Activated naive CD4-positive, alpha-beta T cell treated with anti-CD3 and anti-CD28 coated beads for 36 hours (primary cell): ENCODE results near the gene IDH3B. TPM values are rescaled to one million over a fixed set of nuclear protein-coding genes. Genes with fewer than 3 reads are reported as not detected.

ENCODE experiments used
- CTCF ChIA-PET: fragments of 350-600 bp; sonication (Branson Sonifier 250); formaldehyde crosslinking; loops from one replicate; lab custom pipeline; 2021; ENCODE audit warnings: antibody characterized with exemption; lab: Charles Lee
- DNase-seq: peaks from one replicate; pipeline ENCODE4 v3.0.0-alpha.2; 2020
- H3K27ac Mint-ChIP-seq: one replicate; pipeline ENCODE4 v1.8.0; 2021; ENCODE audit warnings: mild to moderate bottlenecking, mixed read lengths
- H3K27me3 Mint-ChIP-seq: one replicate; pipeline ENCODE4 v1.8.0; 2021; ENCODE audit warnings: low read depth, mixed read lengths
- H3K36me3 Mint-ChIP-seq: one replicate; pipeline ENCODE4 v1.8.0; 2021; ENCODE audit warnings: low read depth, mixed read lengths
- H3K4me1 Mint-ChIP-seq: one replicate; pipeline ENCODE4 v1.8.0; 2021; ENCODE audit warnings: low read depth, mixed read lengths
- H3K4me3 Mint-ChIP-seq: one replicate; pipeline ENCODE4 v1.8.0; 2021; ENCODE audit warnings: mild to moderate bottlenecking, moderate library complexity, mixed read lengths
- H3K9me3 Mint-ChIP-seq: one replicate; pipeline ENCODE4 v1.8.0; 2021; ENCODE audit warnings: mixed read lengths
- intact Hi-C: fragments of 100-400 bp; cut with micrococcal nuclease; formaldehyde crosslinking; loops from one replicate; pipeline ENCODE4 v1.15.1; 2023
- total RNA-seq, 2 experiments: library from RNA; stranded (reverse); gene quantifications; one replicate each; pipeline ENCODE4 v1.2.3, GENCODE V29; 2021

IDH3B gene
- total RNA-seq, 2 experiments from 2014 or later: 123 to 125 TPM

DNA sequence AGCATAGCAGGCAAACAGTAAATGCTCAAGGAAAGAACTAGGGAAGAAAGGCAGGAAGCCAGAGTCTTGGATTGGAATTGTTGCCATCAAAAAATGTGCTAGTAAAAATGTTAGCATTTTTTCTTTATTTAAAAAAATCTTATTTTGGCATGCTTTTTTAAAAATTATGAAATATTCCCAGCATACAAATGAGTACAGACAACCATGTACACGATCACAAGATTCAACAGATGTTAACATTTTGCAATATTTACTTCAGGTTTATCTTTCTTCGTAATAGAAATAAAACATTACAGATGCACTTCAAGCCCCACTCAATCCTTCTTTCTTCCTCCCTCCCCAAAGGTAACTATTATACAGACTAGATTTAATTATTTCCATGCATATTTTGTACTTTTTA, 39.0 kb downstream of the IDH3B start:
- Mint-ChIP-seq H3K4me1 (peaks cover 4% of the 10 kb centered on the region), H3K27ac (no peak overlapping the region), H3K4me3 (no peak overlapping the region), H3K9me3 (peaks cover 3% of the 10 kb centered on the region), H3K27me3 (peaks cover 2% of the 10 kb centered on the region), H3K36me3 (no peaks in the 10 kb centered on the region)
- DNase-seq: no peak
- intact Hi-C loops: no loop called here
- CTCF ChIA-PET: no interaction called here

GRCh38 chr20:2624190-2624589, 39.8 kb downstream of the IDH3B start:
- Mint-ChIP-seq H3K27ac (no peak overlapping the region), H3K36me3 (no peaks in the 10 kb centered on the region), H3K9me3 (peaks cover 3% of the 10 kb centered on the region), H3K4me3 (no peak overlapping the region), H3K27me3 (peaks cover 5% of the 10 kb centered on the region), H3K4me1 (peaks cover 6% of the 10 kb centered on the region)
- CTCF ChIA-PET: no interaction called here
- DNase-seq: no peak
- intact Hi-C loops: no loop called here

DNA sequence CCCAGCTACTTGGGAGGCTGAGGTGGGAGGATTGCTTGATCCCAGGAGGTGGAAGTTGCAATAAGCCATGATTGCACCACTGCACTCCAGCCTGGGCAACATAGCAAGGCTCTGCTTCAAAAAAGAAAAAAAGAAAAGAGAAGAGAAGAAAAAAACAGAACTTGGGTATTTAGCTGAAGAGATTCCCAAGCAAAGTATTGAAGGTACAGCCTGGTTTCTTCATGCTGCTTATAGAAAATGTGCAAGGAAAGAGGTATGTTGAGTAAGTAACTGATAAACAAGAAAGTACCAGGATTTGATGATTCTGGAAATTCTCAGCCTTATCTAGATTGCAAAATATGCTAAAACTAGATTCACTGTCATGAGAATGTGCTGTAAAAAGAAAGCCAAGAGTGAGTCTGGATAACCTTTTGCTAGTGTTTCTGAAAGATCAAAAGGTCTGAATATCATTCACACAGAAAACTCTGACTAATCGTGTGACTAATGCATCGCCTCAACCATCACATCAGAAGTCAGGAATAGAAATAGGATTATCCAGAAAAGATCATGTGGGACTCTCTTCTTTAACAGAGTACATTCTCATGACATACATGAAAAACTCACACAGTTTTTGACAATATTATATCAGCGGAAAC, 43.9 kb downstream of the IDH3B start:
- CTCF ChIA-PET: no interaction called here
- intact Hi-C loops: no loop called here

DNA sequence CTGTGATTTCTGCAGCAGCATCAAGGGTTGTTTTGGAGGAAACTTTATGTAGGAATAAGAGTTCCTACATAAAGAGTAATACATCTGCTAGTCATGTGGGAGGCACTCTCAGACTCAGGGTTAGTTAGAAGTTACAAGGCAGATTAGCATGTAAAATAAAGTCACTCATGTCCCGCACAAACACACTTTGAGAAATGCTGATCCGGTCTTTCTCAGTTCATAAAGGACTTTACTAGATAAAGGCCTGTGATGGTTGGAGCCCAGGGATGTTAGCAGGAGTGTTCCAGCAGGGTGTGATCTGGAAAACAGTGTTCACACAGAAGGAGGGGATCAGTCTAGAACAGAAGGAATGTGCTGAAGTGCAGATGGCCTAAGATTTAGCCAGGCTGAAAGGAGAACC, 44.7 kb downstream of the IDH3B start:
- Mint-ChIP-seq H3K36me3 (no peaks in the 10 kb centered on the region), H3K4me1 (peaks cover 6% of the 10 kb centered on the region)

More for the DNA sequence above, 43.9 kb downstream of the IDH3B start:
- no peak overlapping the region for H3K27ac Mint-ChIP-seq
- H3K9me3 Mint-ChIP-seq: no peaks in the 10 kb centered on the region
- no peak for DNase-seq
- peaks cover 5% of the 10 kb centered on the region for H3K27me3 Mint-ChIP-seq
- no peaks in the 10 kb centered on the region for H3K36me3 Mint-ChIP-seq
- H3K4me1 Mint-ChIP-seq: peaks cover 6% of the 10 kb centered on the region
- H3K4me3 Mint-ChIP-seq: no peak overlapping the region

GRCh38 chr20:2618815-2619214, 45.2 kb downstream of the IDH3B start:
- no peak for DNase-seq
- Mint-ChIP-seq H3K4me3 (no peak overlapping the region), H3K9me3 (no peaks in the 10 kb centered on the region), H3K4me1 (peaks cover 6% of the 10 kb centered on the region), H3K36me3 (no peaks in the 10 kb centered on the region), H3K27ac (no peak overlapping the region), H3K27me3 (peaks cover 5% of the 10 kb centered on the region)
- CTCF ChIA-PET: no interaction called here
- intact Hi-C loops: no loop called here

More for the DNA sequence above, 44.7 kb downstream of the IDH3B start:
- no peak for DNase-seq
- CTCF ChIA-PET: no interaction called here
- no peaks in the 10 kb centered on the region for H3K9me3 Mint-ChIP-seq
- intact Hi-C loops: no loop called here
- no peak overlapping the region for H3K4me3 Mint-ChIP-seq
- H3K27ac Mint-ChIP-seq: no peak overlapping the region
- peaks cover 5% of the 10 kb centered on the region for H3K27me3 Mint-ChIP-seq

DNA sequence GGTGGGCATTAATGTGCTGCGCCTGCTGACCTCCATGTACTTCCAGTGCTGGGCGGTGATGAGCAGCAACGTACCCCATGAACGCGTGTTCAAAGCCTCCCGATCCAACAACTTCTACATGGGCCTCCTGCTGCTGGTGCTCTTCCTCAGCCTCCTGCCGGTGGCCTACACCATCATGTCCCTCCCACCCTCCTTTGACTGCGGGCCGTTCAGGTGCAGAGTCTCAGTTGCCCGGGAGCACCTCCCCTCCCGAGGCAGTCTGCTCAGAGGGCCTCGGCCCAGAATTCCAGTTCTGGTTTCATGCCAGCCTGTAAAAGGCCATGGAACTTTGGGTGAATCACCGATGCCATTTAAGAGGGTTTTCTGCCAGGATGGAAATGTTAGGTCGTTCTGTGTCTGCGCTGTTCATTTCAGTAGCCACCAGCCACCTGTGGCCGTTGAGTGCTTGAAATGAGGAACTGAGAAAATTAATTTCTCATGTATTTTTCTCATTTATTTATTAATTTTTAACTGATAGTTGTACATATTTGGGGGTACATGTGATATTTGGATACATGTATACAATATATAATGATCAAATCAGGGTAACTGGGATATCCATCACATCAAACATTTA, 46.8 kb downstream of the IDH3B start:
- H3K27ac Mint-ChIP-seq: no peak overlapping the region
- intact Hi-C loops: no loop called here
- H3K4me3 Mint-ChIP-seq: no peak overlapping the region
- no peak for DNase-seq
- no peaks in the 10 kb centered on the region for H3K36me3 Mint-ChIP-seq
- peaks cover 6% of the 10 kb centered on the region for H3K4me1 Mint-ChIP-seq
- CTCF ChIA-PET: no interaction called here
- H3K27me3 Mint-ChIP-seq: peaks cover 5% of the 10 kb centered on the region
- H3K9me3 Mint-ChIP-seq: no peaks in the 10 kb centered on the region

DNA sequence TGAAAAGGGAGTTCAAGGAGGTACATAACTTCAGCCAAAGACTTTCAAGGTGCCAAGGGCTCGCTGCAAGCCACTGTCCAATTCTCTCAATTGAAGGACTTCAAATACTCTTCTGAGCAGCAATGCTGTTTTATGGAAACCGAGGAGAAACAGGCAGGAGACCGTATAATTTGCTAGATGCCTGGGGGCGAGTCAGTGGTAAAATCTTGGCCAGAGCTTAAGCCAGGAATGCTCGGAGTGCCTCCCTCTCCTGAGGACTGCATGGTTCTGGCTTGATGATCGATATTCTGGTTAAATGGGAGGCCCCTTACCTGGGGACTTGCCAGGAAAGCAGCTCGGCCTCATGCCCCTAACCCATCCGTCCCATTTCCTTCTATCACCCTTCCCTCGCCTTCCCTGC, 47.4 kb downstream of the IDH3B start:
- H3K27me3 Mint-ChIP-seq: peaks cover 5% of the 10 kb centered on the region
- CTCF ChIA-PET: no interaction called here
- no peaks in the 10 kb centered on the region for H3K9me3 Mint-ChIP-seq
- H3K4me1 Mint-ChIP-seq: peaks cover 6% of the 10 kb centered on the region
- intact Hi-C loops: no loop called here
- no peak overlapping the region for H3K27ac Mint-ChIP-seq
- no peaks in the 10 kb centered on the region for H3K36me3 Mint-ChIP-seq
- DNase-seq: no peak
- H3K4me3 Mint-ChIP-seq: no peak overlapping the region

GRCh38 chr20:2612073-2612472, 51.9 kb downstream of the IDH3B start:
- CTCF ChIA-PET: interaction anchor here (1.0 kb wide), 1 partner anchor 19 kb away, joined by 3 read pairs; no protein-coding TSS in a partner anchor
- no peak overlapping the region for H3K4me3 Mint-ChIP-seq
- H3K36me3 Mint-ChIP-seq: peaks cover 3% of the 10 kb centered on the region
- intact Hi-C loops: no loop called here
- H3K27me3 Mint-ChIP-seq: peaks cover 8% of the 10 kb centered on the region
- no peak overlapping the region for H3K27ac Mint-ChIP-seq
- H3K4me1 Mint-ChIP-seq: no peaks in the 10 kb centered on the region
- peaks cover 6% of the 10 kb centered on the region for H3K9me3 Mint-ChIP-seq
- DNase-seq: no peak

DNA sequence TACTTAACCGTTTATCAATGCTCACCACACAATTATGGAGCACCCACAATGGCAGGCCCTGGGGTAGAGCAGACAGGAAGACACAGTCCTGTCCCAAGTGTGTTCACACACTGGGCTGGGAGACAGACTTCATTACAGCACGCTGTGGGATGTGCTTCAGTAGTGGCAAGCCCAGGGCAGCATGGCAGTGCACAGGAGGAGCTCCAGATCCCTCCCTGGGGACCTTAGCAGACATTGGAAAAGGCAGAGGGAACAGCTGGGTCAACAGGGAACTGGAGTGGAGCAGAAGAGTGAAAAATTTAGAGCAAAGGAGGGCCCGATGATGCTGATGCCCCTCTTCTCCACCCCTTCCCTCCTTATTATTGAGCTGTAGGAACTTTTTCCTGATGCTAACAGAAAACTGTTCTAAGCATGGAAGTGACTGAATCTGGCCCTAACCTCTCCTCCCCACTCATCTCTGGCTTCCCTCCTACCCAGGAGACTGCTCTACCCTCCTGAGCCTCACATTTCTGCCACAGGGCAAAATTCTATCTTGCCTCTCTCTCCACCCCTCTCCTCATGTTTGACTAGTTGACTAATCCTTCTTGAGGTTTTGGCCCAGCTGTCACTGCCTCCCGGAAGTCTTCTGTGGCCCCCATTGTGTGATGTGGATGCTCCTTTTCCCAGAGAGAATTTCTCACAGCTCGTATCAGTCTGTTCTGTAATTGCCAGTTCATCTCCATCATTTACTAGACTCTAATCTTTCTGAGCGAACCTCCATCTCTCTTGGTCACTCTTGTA, 52.9 kb downstream of the IDH3B start:
- intact Hi-C loops: no loop called here
- Mint-ChIP-seq H3K36me3 (peaks cover 3% of the 10 kb centered on the region), H3K9me3 (peaks cover 6% of the 10 kb centered on the region), H3K4me1 (no peaks in the 10 kb centered on the region), H3K27me3 (peaks cover 8% of the 10 kb centered on the region), H3K4me3 (no peak overlapping the region), H3K27ac (no peak overlapping the region)
- DNase-seq: no peak
- CTCF ChIA-PET: no interaction called here

DNA sequence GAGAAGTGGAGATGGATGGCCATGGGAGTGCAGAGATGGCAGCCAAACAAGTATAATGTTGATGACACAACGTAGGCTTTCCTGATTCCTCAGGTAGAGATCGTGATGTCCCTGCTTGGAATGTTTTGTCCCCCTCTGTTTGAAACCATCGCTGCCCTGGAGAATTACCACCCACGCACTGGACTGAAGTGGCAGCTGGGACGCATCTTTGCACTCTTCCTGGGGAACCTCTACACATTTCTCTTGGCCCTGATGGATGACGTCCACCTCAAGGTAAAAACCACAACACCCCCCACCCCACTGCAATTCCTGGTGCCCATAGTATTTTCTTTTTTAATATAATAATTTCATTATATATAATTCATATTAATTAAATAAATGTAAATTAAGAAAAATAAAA, 53.7 kb downstream of the IDH3B start:
- H3K27me3 Mint-ChIP-seq: peaks cover 6% of the 10 kb centered on the region
- intact Hi-C loops: no loop called here
- DNase-seq: no peak
- CTCF ChIA-PET: no interaction called here
- H3K4me3 Mint-ChIP-seq: no peak overlapping the region
- H3K36me3 Mint-ChIP-seq: peaks cover 3% of the 10 kb centered on the region
- no peak overlapping the region for H3K27ac Mint-ChIP-seq
- H3K4me1 Mint-ChIP-seq: no peaks in the 10 kb centered on the region
- peaks cover 7% of the 10 kb centered on the region for H3K9me3 Mint-ChIP-seq
